Globus pallidus (tissue), 1 donor: ENCODE data around the gene LCP2.

Experiments
- DNase-seq: peaks from one replicate; pipeline ENCODE4 v3.0.0-alpha.2; 2015; ENCODE audit warnings: low spot score

LCP2 gene

DNA sequence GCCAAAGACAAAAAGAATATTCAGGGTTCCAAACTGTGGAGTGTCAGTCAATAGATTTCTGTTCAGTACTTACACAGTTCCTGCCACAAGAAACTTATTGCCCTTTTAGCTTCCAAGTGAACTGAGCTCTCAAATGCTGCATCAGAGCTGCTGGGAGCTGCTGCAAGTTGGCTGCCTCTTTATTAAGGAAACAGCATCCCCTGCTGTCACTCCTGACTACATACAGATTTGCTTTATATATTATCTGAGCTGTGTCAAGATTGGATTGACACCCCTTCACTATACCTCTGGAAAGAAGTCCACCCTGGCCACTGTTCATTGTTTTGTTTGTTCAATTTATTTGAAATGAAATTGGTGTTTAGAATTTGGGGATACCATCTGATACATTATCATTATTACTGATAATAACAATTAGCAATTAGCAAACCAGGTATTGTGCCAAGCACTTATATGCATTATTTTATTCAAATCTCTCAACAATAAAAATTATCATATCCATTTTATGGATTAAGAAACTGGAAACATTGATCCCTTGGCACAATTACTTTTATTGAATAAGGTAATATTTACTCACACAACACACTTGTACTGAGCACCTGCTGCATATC lies 81.2 kb downstream of the LCP2 start:
- peak; percentile 46 for DNase-seq

DNA sequence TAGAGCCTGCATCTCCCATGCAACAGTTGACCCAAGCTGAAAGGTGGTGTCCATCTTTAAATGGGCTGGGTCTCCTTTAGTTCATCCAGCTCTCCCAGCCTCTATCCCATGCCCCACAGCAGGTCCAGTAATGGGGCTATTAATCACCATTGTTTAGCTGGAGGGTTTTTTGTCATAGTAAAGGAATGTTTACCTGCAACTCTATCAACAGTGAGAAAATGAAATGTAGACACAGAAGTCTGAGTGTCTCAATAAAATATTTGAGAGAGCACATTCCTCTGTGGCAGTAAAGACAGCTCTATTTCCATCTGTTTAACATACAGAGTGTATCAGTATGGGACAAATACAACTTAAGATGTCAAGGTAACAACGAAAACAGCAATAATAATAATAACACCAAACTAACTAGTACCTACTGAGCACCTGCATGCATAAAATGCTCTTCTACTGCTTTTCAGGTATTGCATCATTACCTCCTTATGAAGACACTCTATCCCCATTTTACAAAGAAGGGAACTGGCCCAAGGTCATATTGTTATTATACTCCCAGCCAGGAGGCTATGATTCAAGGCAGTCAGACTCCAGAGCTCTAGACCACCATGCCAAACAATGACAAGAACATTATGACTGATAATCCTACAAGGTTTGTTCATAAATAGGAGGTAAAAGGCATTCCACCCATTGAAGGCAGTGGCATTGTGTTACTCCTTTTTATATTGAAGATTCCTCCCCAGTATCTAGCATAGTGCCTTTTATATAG lies 85.8 kb downstream of the LCP2 start:
- DNase-seq, result no peak

DNA sequence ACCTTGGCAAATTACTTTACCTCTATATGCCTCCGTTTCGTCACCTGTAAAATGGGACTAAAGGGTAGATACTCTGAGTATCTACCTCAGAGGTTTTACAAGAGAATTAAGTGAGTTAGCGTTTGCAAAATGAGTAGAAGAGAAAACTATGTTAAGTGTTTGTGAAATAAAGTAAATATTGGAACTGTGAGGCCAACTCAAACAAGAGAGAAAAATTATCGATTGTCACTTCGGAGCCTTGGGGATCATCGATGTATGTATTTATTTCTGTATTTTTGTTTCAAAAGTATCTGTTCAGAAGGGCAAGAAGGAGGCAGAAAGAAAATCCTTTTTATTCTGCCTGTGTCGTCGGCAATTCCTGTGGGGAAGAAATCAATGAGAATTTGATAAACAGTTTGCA lies 90.6 kb downstream of the LCP2 start:
- DNase-seq, result no peak

DNA sequence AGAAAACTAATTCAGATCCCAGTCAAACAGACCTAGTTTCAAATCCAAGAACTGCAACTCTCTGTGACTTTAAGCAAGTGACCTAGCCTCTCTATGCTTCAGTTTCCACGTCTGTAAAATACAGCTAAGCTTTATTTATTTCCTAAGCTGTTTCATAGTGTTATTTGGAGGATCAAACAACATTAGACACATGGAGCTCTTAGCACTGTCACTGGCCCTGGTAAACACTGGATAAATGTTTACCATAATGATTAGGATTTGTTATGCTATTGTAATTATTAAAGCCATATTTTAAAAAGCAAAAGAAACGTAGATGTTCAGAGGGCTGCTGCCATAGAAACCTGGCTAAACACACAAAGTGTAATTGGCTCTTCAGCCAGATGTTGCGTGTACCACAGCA lies 91.4 kb downstream of the LCP2 start:
- no peak for DNase-seq

DNA sequence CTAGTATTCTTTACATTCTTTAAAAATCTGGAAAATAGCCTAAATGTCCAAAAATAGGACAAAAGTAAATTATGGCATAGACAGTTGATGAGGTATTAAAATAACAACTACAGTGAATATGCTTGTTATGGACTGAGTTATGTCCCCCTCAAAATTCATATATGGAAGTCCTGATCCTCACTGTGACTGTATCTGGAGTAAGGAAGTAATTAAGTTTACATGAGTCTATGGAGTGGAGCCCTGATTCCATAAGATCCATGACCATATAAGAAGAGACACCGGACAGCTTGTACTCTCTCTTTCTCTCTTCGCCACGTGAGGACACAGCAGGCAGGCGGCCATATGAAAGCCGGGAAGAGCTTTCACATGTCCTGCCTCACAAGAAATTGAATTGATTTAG lies 93.4 kb downstream of the LCP2 start:
- DNase-seq, result no peak

DNA sequence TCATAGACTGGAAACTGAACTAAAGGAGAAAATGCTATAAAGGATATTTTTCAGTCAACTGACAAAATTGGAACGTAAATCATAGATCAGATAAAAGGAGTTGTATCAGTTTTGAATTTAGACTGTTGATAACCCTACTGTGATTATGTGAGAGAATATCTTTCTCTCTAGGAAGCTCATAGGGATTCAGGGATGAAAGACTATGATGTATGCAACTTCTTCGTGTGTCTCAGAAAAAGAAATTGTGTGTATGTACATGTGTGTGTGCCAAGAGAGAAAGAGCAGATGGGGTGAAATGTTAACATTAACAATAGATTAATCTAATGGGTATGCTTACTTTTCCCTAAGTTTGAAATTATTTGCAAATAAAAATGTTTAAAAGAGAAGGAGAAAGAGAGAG lies 95.5 kb downstream of the LCP2 start:
- DNase-seq, result no peak

DNA sequence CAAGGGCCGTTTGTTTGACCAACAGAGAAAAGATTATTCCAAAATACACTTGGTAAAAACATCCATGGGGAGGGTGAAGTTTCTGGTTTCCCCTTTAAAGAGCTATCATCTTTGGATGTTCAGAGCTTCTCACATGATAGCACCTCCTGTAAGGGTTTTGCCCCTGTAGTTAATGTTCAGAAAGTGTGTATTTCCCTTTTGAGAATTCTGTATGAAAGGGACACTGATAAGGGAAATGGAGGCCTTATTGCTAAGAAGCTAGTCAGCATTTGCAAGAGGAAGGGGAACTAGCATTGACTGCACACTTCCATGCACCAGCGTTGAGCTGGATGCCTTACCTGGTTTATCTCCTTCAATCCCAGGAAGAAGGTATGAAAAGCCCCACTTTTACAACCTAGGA lies 96.3 kb downstream of the LCP2 start:
- no peak for DNase-seq

DNA sequence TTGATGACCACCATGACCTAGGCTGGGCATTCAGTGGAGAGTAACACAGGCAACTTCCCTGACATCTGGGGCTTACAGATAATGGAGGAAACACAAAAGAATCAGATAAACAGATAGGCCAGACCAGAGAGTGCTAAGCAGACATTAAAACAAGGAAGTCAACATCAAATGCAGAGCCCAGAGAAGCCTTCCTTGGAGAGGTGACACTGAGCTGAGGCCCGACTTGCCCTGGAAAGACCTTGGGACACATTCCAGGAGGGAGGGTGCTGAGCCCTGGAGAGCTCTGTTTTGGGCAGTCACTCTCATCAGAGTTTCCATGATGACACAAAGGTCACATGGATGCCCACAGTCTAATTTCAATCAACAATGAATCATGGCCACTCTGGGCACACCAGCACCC lies 96.7 kb downstream of the LCP2 start:
- no peak for DNase-seq
